Colonic mucosa (tissue), 4 donors: ENCODE measurements around the gene MXRA7. TPM values are rescaled to one million over a fixed set of nuclear protein-coding genes. Genes with fewer than 3 reads are reported as not detected.

ENCODE experiments used
- DNase-seq: peaks from one replicate; pipeline ENCODE4 v3.0.0-alpha.2; 2020
- H3K27ac ChIP-seq: fragments of 200-600 bp; one replicate; pipeline ENCODE4 v1.8.0; 2021
- H3K27me3 ChIP-seq: fragments of 200-600 bp; one replicate; pipeline ENCODE4 v1.8.0; 2021
- H3K36me3 ChIP-seq: fragments of 200-600 bp; one replicate; pipeline ENCODE4 v1.8.0; 2021
- H3K4me1 ChIP-seq: fragments of 200-600 bp; one replicate; pipeline ENCODE4 v1.8.0; 2021; ENCODE audit warnings: mild to moderate bottlenecking
- H3K4me3 ChIP-seq: fragments of 200-600 bp; one replicate; pipeline ENCODE4 v1.8.0; 2021
- H3K9ac ChIP-seq, 2 donors: one replicate each; pipeline ENCODE4 v1.7.0; 2013; ENCODE audit warnings: control low read depth in 2 of 2, low read depth in 2 of 2, low read length in 2 of 2
- H3K9me3 ChIP-seq: fragments of 200-600 bp; one replicate; pipeline ENCODE4 v1.8.0; 2021
- intact Hi-C: fragments of 100-400 bp; cut with DNase I; formaldehyde crosslinking; loops from one replicate; pipeline ENCODE4 v1.14.1; 2022
- total RNA-seq, 2 donors: library from RNA; stranded (reverse); fragmentation: NEBNext Ultra II Directional in 1 of 2; extraction: Animal tissue kit (Norgen Biotek cat#: 25700) in 1 of 2; gene quantifications; one replicate each; pipeline ENCODE4 v1.2.1, GENCODE V29; 2021
- TF ChIP-seq, protein P1 (sequence below): fragments of 200-600 bp; IDR thresholded peaks from one replicate; pipeline ENCODE4 v1.8.0; 2022; ENCODE audit warnings: antibody characterized with exemption, mild to moderate bottlenecking
- donor health status: healthy.
- donor health status: DM: no; HTN: no; CAD: no.
- donor health status: DM: no; HTN: no; CAD: no.

MXRA7 gene
- total RNA-seq, 2 donors from 2014 or later = 20.3 to 39.3 TPM

GRCh38 chr17:76690596-76691280 is 20.0 kb downstream of the MXRA7 start:
- intact Hi-C loops = no loop called here
- H3K27ac ChIP-seq = no peak overlapping the region
- H3K4me1 ChIP-seq = no peaks in the 10 kb centered on the region
- H3K9me3 ChIP-seq = no peaks in the 10 kb centered on the region
- no peaks in the 10 kb centered on the region for H3K36me3 ChIP-seq
- TF ChIP-seq, protein P1, sequence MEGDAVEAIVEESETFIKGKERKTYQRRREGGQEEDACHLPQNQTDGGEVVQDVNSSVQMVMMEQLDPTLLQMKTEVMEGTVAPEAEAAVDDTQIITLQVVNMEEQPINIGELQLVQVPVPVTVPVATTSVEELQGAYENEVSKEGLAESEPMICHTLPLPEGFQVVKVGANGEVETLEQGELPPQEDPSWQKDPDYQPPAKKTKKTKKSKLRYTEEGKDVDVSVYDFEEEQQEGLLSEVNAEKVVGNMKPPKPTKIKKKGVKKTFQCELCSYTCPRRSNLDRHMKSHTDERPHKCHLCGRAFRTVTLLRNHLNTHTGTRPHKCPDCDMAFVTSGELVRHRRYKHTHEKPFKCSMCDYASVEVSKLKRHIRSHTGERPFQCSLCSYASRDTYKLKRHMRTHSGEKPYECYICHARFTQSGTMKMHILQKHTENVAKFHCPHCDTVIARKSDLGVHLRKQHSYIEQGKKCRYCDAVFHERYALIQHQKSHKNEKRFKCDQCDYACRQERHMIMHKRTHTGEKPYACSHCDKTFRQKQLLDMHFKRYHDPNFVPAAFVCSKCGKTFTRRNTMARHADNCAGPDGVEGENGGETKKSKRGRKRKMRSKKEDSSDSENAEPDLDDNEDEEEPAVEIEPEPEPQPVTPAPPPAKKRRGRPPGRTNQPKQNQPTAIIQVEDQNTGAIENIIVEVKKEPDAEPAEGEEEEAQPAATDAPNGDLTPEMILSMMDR = no peak
- no peak overlapping the region for H3K9ac ChIP-seq
- DNase-seq = no peak
- no peak overlapping the region for H3K4me3 ChIP-seq
- H3K27me3 ChIP-seq = no peaks in the 10 kb centered on the region

DNA sequence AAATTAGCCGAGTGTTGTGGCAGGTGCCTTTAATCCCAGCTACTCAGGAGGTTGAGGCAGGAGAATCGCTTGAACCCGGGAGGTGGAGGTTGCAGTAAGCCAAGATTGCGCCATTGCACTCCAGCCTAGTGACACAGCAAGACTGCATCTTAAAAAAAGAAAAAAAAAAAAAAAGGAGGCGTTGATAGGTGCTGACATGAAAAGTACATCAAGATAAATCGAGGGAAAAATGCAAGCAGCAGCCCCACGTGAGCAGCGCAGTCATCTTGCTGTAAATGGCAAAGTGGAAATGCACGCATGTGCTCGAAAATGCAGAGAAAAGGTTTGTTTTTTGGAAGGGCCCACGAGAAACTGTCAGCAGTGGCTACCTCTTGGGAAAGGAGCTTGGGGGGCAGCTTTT is 20.9 kb downstream of the MXRA7 start:
- Histone ChIP-seq H3K36me3 (no peaks in the 10 kb centered on the region), H3K4me3 (no peak overlapping the region), H3K9ac (no peak overlapping the region), H3K9me3 (no peaks in the 10 kb centered on the region), H3K27ac (no peak overlapping the region), H3K27me3 (no peaks in the 10 kb centered on the region), H3K4me1 (no peaks in the 10 kb centered on the region)
- DNase-seq = no peak
- TF ChIP-seq, protein P1 = no peak
- intact Hi-C loops = loop anchor here (10.0 kb wide), 2 partner anchors 135 to 165 kb away; no protein-coding TSS in a partner anchor

DNA sequence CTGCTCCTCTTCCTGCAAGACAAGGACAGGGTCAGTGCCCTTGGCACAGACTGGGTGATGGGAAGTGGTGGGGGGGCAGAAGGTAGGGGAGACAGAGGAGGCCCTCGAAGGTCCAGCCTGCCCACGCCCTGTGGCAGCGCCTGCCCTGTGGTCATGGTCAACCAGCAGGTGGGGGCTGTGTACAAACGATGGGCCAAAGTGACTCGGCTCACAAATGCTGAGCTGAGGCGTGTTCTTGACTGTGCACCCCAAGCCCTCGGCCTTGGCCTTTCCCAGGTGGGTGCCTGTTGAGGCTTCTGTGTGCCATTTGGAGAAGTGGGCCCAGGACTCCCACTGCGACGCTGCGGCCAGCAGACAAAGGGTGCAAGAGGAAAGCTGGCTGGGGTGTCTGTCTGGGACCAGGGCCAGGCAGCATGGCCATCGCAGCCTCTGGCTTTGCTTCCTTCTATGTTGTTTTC is 22.6 kb downstream of the MXRA7 start:
- Histone ChIP-seq H3K9ac (peak overlapping the region in 1 of 2 donors; percentile 24), H3K27ac (peak overlapping the region; percentile 50), H3K36me3 (no peaks in the 10 kb centered on the region), H3K4me1 (no peaks in the 10 kb centered on the region), H3K27me3 (no peaks in the 10 kb centered on the region), H3K4me3 (no peak overlapping the region), H3K9me3 (no peaks in the 10 kb centered on the region)
- TF ChIP-seq, protein P1 = no peak
- DNase-seq = no peak
- intact Hi-C loops = loop anchor here (10.0 kb wide), 2 partner anchors 133 to 163 kb away; no protein-coding TSS in a partner anchor

DNA sequence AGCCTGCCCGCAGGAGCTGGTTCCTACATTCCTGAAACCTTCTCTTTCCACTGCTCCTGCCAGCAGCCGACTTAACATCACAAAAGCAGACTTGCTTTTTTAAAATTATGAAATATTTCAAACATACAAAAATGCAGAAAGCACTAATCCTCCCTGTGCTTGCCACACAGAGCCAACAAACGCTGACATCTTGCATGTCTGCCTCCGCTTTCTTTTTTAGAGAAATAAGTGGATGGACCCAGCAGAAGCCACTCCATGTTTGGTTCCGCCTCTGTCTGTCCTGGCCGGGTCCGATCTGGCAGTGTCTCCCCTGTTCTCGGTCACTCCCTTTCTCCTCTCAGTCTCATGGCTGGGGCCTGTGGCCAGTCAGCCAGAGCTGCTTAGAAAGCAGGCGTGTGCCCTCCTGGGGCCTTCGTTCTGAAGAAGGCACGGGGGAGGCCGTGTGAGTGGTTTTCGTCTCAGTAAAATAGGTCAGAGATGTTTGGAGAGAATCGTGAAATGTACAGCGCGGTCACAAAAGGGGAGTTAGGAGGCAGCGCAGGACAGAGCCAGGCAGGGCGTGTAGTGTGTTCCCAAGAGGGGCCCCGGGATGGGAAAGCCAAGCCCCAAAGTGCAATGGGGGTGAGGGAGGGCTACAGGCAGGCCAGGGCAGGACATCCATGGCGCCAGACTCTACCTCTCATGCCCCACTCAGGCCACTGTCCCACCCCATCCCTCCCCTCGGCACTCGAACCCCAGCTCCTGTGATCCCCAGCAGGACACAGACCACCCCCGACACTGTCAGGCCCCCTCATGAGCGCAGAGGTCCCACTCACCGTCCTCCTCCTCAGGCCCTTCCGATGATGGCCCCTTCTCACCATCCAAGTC is 23.2 kb downstream of the MXRA7 start:
- DNase-seq = no peak
- H3K27ac ChIP-seq = peak overlapping the region; percentile 50
- peak overlapping the region in 1 of 2 donors; percentile 24 for H3K9ac ChIP-seq
- intact Hi-C loops = loop anchor here (10.0 kb wide), 2 partner anchors 133 to 163 kb away; no protein-coding TSS in a partner anchor
- no peaks in the 10 kb centered on the region for H3K36me3 ChIP-seq
- no peak overlapping the region for H3K4me3 ChIP-seq
- H3K9me3 ChIP-seq = no peaks in the 10 kb centered on the region
- TF ChIP-seq, protein P1 = no peak
- no peaks in the 10 kb centered on the region for H3K27me3 ChIP-seq
- H3K4me1 ChIP-seq = no peaks in the 10 kb centered on the region

- Histone ChIP-seq H3K9ac (no peak overlapping the region), H3K9me3 (no peaks in the 10 kb centered on the region), H3K27ac (no peak overlapping the region), H3K4me3 (no peak overlapping the region), H3K27me3 (no peaks in the 10 kb centered on the region), H3K4me1 (no peaks in the 10 kb centered on the region), H3K36me3 (no peaks in the 10 kb centered on the region)
- intact Hi-C loops = loop anchor here (10.0 kb wide), 2 partner anchors 132 to 162 kb away; no protein-coding TSS in a partner anchor
- TF ChIP-seq, protein P1 = no peak
- no peak for DNase-seq
Measured at GRCh38 chr17:76686538-76687297, 24.0 kb downstream of the MXRA7 start.
